Activated CD4-positive, alpha-beta T cell treated with anti-CD3 and anti-CD28 coated beads, Interleukin-2, Interleukin-4, amounts not matched to agents 100 ng/mL and 50 ng/mL, durations not matched to agents 16 hours and 8 hours (primary cell): Measurements from ENCODE around the gene LURAP1L.
"Not testable (repeated sequence)": the region's sequence is repeated elsewhere in the genome, so short reads cannot be mapped to it uniquely, and the experiment has no call there.

Source experiments
- DNase-seq: peaks from one replicate; pipeline ENCODE4 v3.0.0-alpha.2; 2020; ENCODE audit warnings: low spot score

The LURAP1L gene

GRCh38 chr9:12859704-12860251 lies 85.0 kb downstream of the LURAP1L start:
- DNase-seq: no peak

- DNase-seq: no peak
Measured at GRCh38 chr9:12860998-12861397, 86.2 kb downstream of the LURAP1L start.

GRCh38 chr9:12862611-12863410 lies 88.0 kb downstream of the LURAP1L start:
- no peak for DNase-seq

- DNase-seq: no peak
Measured at GRCh38 chr9:12863618-12864017, 88.8 kb downstream of the LURAP1L start.

GRCh38 chr9:12865380-12865779 lies 90.6 kb downstream of the LURAP1L start:
- not testable (repeated sequence) for DNase-seq
